ENCODE measurements around the gene PPHLN1. TPM values are rescaled to one million over a fixed set of nuclear protein-coding genes. Genes with fewer than 3 reads are reported as not detected.
"Not testable (repeated sequence)": the region's sequence is repeated elsewhere in the genome, so short reads cannot be mapped to it uniquely, and the experiment has no call there.

PPHLN1 gene
- total and polyA plus RNA-seq, 2 of the 8 experiments (the other 6 are each of a cell fraction or from before 2014, with no cell fraction given): 34.3 to 71.6 TPM

DNA sequence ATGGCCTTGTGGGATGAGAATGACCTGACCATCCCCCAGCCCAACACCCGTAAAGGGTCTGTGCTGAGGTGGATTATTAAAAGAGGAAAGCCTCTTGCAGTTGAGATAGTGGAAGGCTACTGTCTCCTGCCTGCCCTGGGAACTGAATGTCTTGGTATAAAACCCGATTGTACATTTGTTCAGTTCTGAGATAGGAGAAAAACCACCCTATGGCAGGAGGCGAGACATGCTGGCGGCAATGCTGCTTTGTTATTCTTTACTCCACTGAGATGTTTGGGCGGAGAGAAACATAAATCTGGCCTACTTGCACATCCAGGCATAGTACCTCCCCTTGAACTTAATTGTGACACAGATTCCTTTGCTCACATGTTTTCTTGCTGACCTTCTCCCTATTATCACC, 62.1 kb downstream of the PPHLN1 start:
- CTCF ChIA-PET (ENCODE audit: partially characterized antibody): interaction anchor here (1.0 kb wide), 1 partner anchor 20 kb away, joined by 3 read pairs; no protein-coding TSS in a partner anchor

More for the DNA sequence above, 62.1 kb downstream of the PPHLN1 start:
- H3K4me1 ChIP-seq (replicated peaks in 1 of 4; ENCODE audit: control insufficient read depth in 3 of 4, insufficient read depth in 4 of 4, low read length in 3 of 4); H3K27me3 ChIP-seq (replicated peaks in 1 of 4; ENCODE audit: control insufficient read depth in 3 of 4, extremely low read depth in 1 of 4, insufficient read depth in 3 of 4, low read length in 3 of 4); H4K8ac ChIP-seq (ENCODE audit: extremely low read depth, insufficient read depth, low read length); H2BK12ac ChIP-seq (ENCODE audit: low read depth, low read length); H4K20me1 ChIP-seq (replicated peaks in 1 of 2; ENCODE audit: control insufficient read depth in 1 of 2, insufficient read depth in 2 of 2, low read length in 2 of 2); FAIRE-seq; DNase-seq (ENCODE audit: low read depth in 1 of 2, low spot score in 2 of 2); H3K79me1 ChIP-seq (ENCODE audit: low read depth, low read length); H3K9ac ChIP-seq (replicated peaks in 1 of 4; ENCODE audit: extremely low read depth in 1 of 4, low read depth in 3 of 4, low read length in 3 of 4); H2AFZ ChIP-seq (ENCODE audit: low read length); H3K23me2 ChIP-seq (ENCODE audit: low read depth, low read length); H3K36me3 ChIP-seq (ENCODE audit: control insufficient read depth in 2 of 4, insufficient read depth in 4 of 4, low read length in 3 of 4); H2AK5ac ChIP-seq (ENCODE audit: low read depth, low read length); H3K56ac ChIP-seq (replicated peaks; ENCODE audit: insufficient read length, low read depth, low read length); H3K27ac ChIP-seq (ENCODE audit: low read depth, low read length); H3K4me2 ChIP-seq (ENCODE audit: insufficient read depth in 1 of 2, low read depth in 2 of 2, low read length in 2 of 2); H3K79me2 ChIP-seq (ENCODE audit: control insufficient read depth in 1 of 2, insufficient read depth in 2 of 2, low read length in 2 of 2); H3K23ac ChIP-seq (ENCODE audit: insufficient read length); H3K14ac ChIP-seq (ENCODE audit: insufficient read length); H2BK20ac ChIP-seq (ENCODE audit: low read length); H2BK5ac ChIP-seq (ENCODE audit: low read depth, low read length); H3K4me3 ChIP-seq (ENCODE audit: extremely low read depth in 1 of 4, insufficient read depth in 2 of 4, low read depth in 3 of 4, low read length in 4 of 4); H4K91ac ChIP-seq (replicated peaks; ENCODE audit: insufficient read length, low read length); H2BK120ac ChIP-seq (replicated peaks; ENCODE audit: low read depth, low read length); POLR2A ChIA-PET (ENCODE audit: partially characterized antibody); H3K18ac ChIP-seq (ENCODE audit: extremely low read depth, low read length); H3K4ac ChIP-seq (replicated peaks; ENCODE audit: insufficient read length, low read depth, low read length); H2BK15ac ChIP-seq (ENCODE audit: low read length); H4K5ac ChIP-seq (ENCODE audit: insufficient read length, low read depth, low read length); H3K9me3 ChIP-seq (ENCODE audit: insufficient read depth in 2 of 2, low read depth in 1 of 2, low read length in 1 of 2): not testable (repeated sequence)
- WGBS, 2 experiments (ENCODE audit: extremely low coverage in 1 of 2, insufficient coverage in 1 of 2, insufficient read length in 1 of 2, insufficient replicate concordance in 2 of 2, low coverage in 1 of 2, low lambda C conversion rate in 2 of 2, missing lambda C conversion rate in 1 of 2): 92% methylated on average over 5 of the region's 5 CpGs; no CpG with 5 or more reads in 1 of the 2 experiments

Data from H1 (cell line).